HepG2 (cell line): ENCODE results near the gene DDX6. TPM values are rescaled to one million over a fixed set of nuclear protein-coding genes. Genes with fewer than 3 reads are reported as not detected.
A peak's percentile ranks its signal among the peaks of the same experiment; 100 is the strongest.

Experiments used
- ATAC-seq: fragments of 200-7000 bp; cut with Tn5 transposase; 3 replicates; pipeline ENCODE4 v1.9.1; 2020; ENCODE audit warnings: mild to moderate bottlenecking, moderate library complexity
- BruUV-seq: library from RNA; stranded (reverse); fragments of 400-500 nt; replicated peaks from 2 replicates; lab custom pipeline; 2021; lab: Mats Ljungman, UMichigan
- CTCF ChIA-PET: fragments of 300-600 bp; formaldehyde crosslinking; extraction: SDS; loops from one replicate; lab custom pipeline; 2021; ENCODE audit warnings: low total read pairs, inconsistent platforms, low intra/inter-chr PET ratio; lab: Yijun Ruan, JAX
- POLR2A ChIA-PET: fragments of 350-600 bp; sonication (Branson Sonifier 250); formaldehyde crosslinking; loops from one replicate; lab custom pipeline; 2020; ENCODE audit warnings: antibody characterized with exemption, inconsistent platforms; lab: Yijun Ruan, JAX
- DNase-seq: peaks from one replicate; pipeline ENCODE4 v3.0.0-alpha.2; 2015; ENCODE audit warnings: low spot score
- FAIRE-seq: peaks from 3 replicates; lab custom pipeline; 2011; peaks lifted over from hg19 to GRCh38; lab: Jason Lieb, UNC
- H2AFZ ChIP-seq: one replicate; pipeline ENCODE4 v1.6.1; 2011; ENCODE audit warnings: low read length, inconsistent platforms
- H3K27ac ChIP-seq: fragments of 300-600 bp; 3 replicates; pipeline ENCODE4 v1.8.0; 2011; ENCODE audit warnings: mixed run types, mild to moderate bottlenecking, mixed read lengths, low read length, inconsistent platforms; ENCODE audit not compliant: insufficient read depth; ENCODE audit errors: extremely low read length
- H3K27me3 ChIP-seq, 2 experiments: fragments of 200-600 bp in 1 of 2; 2 replicates in 1 of 2; 3 replicates in 1 of 2; pipeline versions ENCODE4 v1.6.0 to v1.8.0; 2011; ENCODE audit warnings: low read length in 2 of 2, mild to moderate bottlenecking in 2 of 2, moderate library complexity in 2 of 2, inconsistent platforms in 1 of 2; ENCODE audit not compliant: insufficient read depth in 2 of 2, control insufficient read depth in 1 of 2
- H3K36me3 ChIP-seq, 2 experiments: fragments of 200-600 bp in 1 of 2; replicated peaks in 1 of 2; 2 replicates in 1 of 2; 3 replicates in 1 of 2; pipeline versions ENCODE4 v1.5.1 to v1.8.0; 2011; ENCODE audit warnings: low read length in 2 of 2, inconsistent platforms in 1 of 2; ENCODE audit not compliant: insufficient read depth in 2 of 2, control insufficient read depth in 1 of 2
- H3K4me1 ChIP-seq: 2 replicates; pipeline ENCODE4 v1.5.1; 2012; ENCODE audit warnings: low read length, inconsistent platforms; ENCODE audit not compliant: insufficient read depth
- H3K4me2 ChIP-seq: 2 replicates; pipeline ENCODE4 v1.6.0; 2011; ENCODE audit warnings: low read depth, low read length, inconsistent platforms
- H3K4me3 ChIP-seq, 3 experiments: fragments of 200-600 bp in 1 of 3; sonication (generic), shearing (Covaris generic) in 1 of 3; replicated peaks in 1 of 3; 2 replicates each; pipeline ENCODE4 v1.5.1; 2011 to 2016; ENCODE audit warnings: low read length in 3 of 3, inconsistent platforms in 2 of 3, low read depth in 2 of 3, mild to moderate bottlenecking in 2 of 3, control low read depth in 1 of 3, mixed read lengths in 1 of 3; ENCODE audit not compliant: insufficient read depth in 1 of 3
- H3K79me2 ChIP-seq: one replicate; pipeline ENCODE4 v1.6.1; 2011; ENCODE audit warnings: low read length, inconsistent platforms; ENCODE audit not compliant: insufficient read depth
- H3K9ac ChIP-seq: 2 replicates; pipeline ENCODE4 v1.6.0; 2011; ENCODE audit warnings: mild to moderate bottlenecking, low read depth, low read length, inconsistent platforms; ENCODE audit not compliant: insufficient read depth
- H3K9me3 ChIP-seq: 2 replicates; pipeline ENCODE4 v1.5.1; 2012; ENCODE audit warnings: mild to moderate bottlenecking, low read length
- H4K20me1 ChIP-seq: 2 replicates; pipeline ENCODE4 v1.6.0; 2011; ENCODE audit warnings: inconsistent platforms, mild to moderate bottlenecking, low read length, moderate library complexity; ENCODE audit not compliant: insufficient read depth
- AHR ChIP-seq: IDR thresholded peaks from 2 replicates; pipeline ENCODE4 v1.6.1; 2018; ENCODE audit warnings: missing genetic modification reagents, missing compliant biosample characterization
- CEBPB ChIP-seq: IDR thresholded peaks from 2 replicates; pipeline ENCODE4 v1.6.1; 2011; ENCODE audit warnings: low read depth, low read length, improper control_type of control experiment, borderline replicate concordance
- HNF4G ChIP-seq, 2 experiments: sonication (generic) in 1 of 2; formaldehyde crosslinking in 1 of 2; IDR thresholded peaks; 2 replicates each; pipeline versions ENCODE4 v1.4.0 to v1.6.1; 2011 to 2020; ENCODE audit warnings: borderline replicate concordance in 2 of 2, low read depth in 2 of 2, mild to moderate bottlenecking in 2 of 2, low read length in 1 of 2, missing genetic modification reagents in 1 of 2, moderate library complexity in 1 of 2
- HOXA3 ChIP-seq: sonication (generic); formaldehyde crosslinking; IDR thresholded peaks from 2 replicates; pipeline ENCODE4 v1.5.0; 2020; ENCODE audit warnings: missing genetic modification reagents
- NPAS2 ChIP-seq: sonication (generic); formaldehyde crosslinking; IDR thresholded peaks from 2 replicates; pipeline ENCODE4 v1.8.0; 2022; ENCODE audit warnings: mild to moderate bottlenecking, missing genetic modification reagents, borderline replicate concordance
- RBM22 ChIP-seq: fragments of 200-400 bp; formaldehyde crosslinking; optimal IDR thresholded peaks from 2 replicates; pipeline ENCODE3; 2017; ENCODE audit warnings: mild to moderate bottlenecking, low read length, moderate library complexity
- TFE3 ChIP-seq: IDR thresholded peaks from 2 replicates; pipeline ENCODE4 v1.6.1; 2016
- ZNF414 ChIP-seq: sonication (generic); formaldehyde crosslinking; IDR thresholded peaks from 2 replicates; pipeline ENCODE4 v1.5.0; 2020; ENCODE audit warnings: missing genetic modification reagents
- ZNF713 ChIP-seq: sonication (generic); formaldehyde crosslinking; IDR thresholded peaks from 2 replicates; pipeline ENCODE4 v1.4.0; 2020; ENCODE audit warnings: mild to moderate bottlenecking, missing genetic modification reagents
- WGBS: methylation state at CpG from one replicate; pipeline ENCODE4 v1.1.6; 2017; ENCODE audit warnings: low lambda C conversion rate; 5-methylcytosine and 5-hydroxymethylcytosine counted together
- in situ Hi-C: cut with HindIII; loops from 2 replicates; pipeline ENCODE4 v1.10.0; 2017; ENCODE audit warnings: low pct_unique_long_range_greater_than_20kb; ENCODE audit not compliant: extremely low pct_ligation_motif_present
- intact Hi-C: fragments of 100-400 bp; cut with micrococcal nuclease; formaldehyde crosslinking; loops from one replicate; pipeline ENCODE4 v1.10.0; 2022; ENCODE audit not compliant: unreplicated experiment
- polyA plus RNA-seq, 8 experiments: library from polyadenylated mRNA; depleted of rRNA in 3 of 8; stranded (reverse) in 7 of 8; unstranded in 1 of 8; fragments of >200 nt; fragmentation: Illumina TruSeq in 4 of 8; extraction: Trizol in 4 of 8; gene quantifications; 2 replicates each; pipeline versions ENCODE4 v1.2.1 to v1.2.3, GENCODE V29; 2011 to 2016; ENCODE audit warnings: low read depth in 4 of 8, missing spikeins in 1 of 8, mixed read lengths in 1 of 8; ENCODE audit not compliant: insufficient read depth in 1 of 8
- total RNA-seq, 5 experiments: library from RNA; depleted of rRNA; stranded (reverse); fragments of >200 nt; fragmentation: Illumina TruSeq; extraction: Trizol; gene quantifications; 2 replicates each; pipeline ENCODE4 v1.2.3, GENCODE V29; 2016; ENCODE audit warnings: low read depth in 1 of 5
- TF ChIP-seq, protein P1 (sequence below): sonication (generic); formaldehyde crosslinking; IDR thresholded peaks from 2 replicates; pipeline ENCODE4 v1.5.0; 2020; ENCODE audit warnings: missing genetic modification reagents
- TF ChIP-seq, protein P2 (sequence below): sonication (generic); formaldehyde crosslinking; IDR thresholded peaks from 2 replicates; pipeline ENCODE4 v1.9.0; 2021; ENCODE audit warnings: missing genetic modification reagents, mild to moderate bottlenecking, borderline replicate concordance
- TF ChIP-seq, protein P3 (sequence below): sonication (generic); formaldehyde crosslinking; IDR thresholded peaks from 2 replicates; pipeline ENCODE4 v1.8.0; 2023; ENCODE audit warnings: mild to moderate bottlenecking, missing genetic modification reagents

The DDX6 gene
- total and polyA plus RNA-seq, 2 of the 13 experiments (the other 11 are each of a cell fraction or from before 2014, with no cell fraction given) = 20.9 to 59.2 TPM

GRCh38 chr11:118834427-118835028 is 43.6 kb upstream of the DDX6 start:
- Histone ChIP-seq H3K36me3 (no peaks in the 10 kb centered on the region), H3K79me2 (no peaks in the 10 kb centered on the region), H2AFZ (no peak overlapping the region), H3K27ac (no peak overlapping the region), H3K4me3 (no peak overlapping the region), H3K9me3 (no peaks in the 10 kb centered on the region), H4K20me1 (no peaks in the 10 kb centered on the region), H3K4me2 (no peak overlapping the region), H3K4me1 (peaks cover 13% of the 10 kb centered on the region), H3K27me3 (no peaks in the 10 kb centered on the region), H3K9ac (no peak overlapping the region)
- CTCF ChIA-PET = no interaction called here
- intact Hi-C loops (no loop called here), in situ Hi-C loops (no loop called here)
- FAIRE-seq (no peak), DNase-seq (no peak), ATAC-seq (no peak; the same call in 2 of the 3 replicates)
- BruUV-seq = no TSS peak
- TF ChIP-seq CEBPB (peak; percentile 14; the same call in 1 of the 2 replicates), NPAS2 (CRISPR knock-in tag) (no peak), AHR (CRISPR knock-in tag) (no peak)
- TF ChIP-seq, protein P1, sequence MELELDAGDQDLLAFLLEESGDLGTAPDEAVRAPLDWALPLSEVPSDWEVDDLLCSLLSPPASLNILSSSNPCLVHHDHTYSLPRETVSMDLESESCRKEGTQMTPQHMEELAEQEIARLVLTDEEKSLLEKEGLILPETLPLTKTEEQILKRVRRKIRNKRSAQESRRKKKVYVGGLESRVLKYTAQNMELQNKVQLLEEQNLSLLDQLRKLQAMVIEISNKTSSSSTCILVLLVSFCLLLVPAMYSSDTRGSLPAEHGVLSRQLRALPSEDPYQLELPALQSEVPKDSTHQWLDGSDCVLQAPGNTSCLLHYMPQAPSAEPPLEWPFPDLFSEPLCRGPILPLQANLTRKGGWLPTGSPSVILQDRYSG (CRISPR knock-in tag) = no peak
- TF ChIP-seq, protein P2, sequence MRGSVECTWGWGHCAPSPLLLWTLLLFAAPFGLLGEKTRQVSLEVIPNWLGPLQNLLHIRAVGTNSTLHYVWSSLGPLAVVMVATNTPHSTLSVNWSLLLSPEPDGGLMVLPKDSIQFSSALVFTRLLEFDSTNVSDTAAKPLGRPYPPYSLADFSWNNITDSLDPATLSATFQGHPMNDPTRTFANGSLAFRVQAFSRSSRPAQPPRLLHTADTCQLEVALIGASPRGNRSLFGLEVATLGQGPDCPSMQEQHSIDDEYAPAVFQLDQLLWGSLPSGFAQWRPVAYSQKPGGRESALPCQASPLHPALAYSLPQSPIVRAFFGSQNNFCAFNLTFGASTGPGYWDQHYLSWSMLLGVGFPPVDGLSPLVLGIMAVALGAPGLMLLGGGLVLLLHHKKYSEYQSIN = no peak
- POLR2A ChIA-PET = interaction anchor here (2.0 kb wide), 1 partner anchor 44 kb away, joined by 6 read pairs; the partner anchor contains the start of gene DDX6
- 14% methylated on average over 6 of the region's 6 CpGs for WGBS

- CTCF ChIA-PET = no interaction called here
- TF ChIP-seq HOXA3 (CRISPR knock-in tag) = no peak
- no peak for TF ChIP-seq TFE3 (CRISPR knock-in tag)
- TF ChIP-seq RBM22 = no peak
- TF ChIP-seq HNF4G (IDR thresholded peaks at IDR 0.05; ENCODE audit: borderline replicate concordance, low read depth, low read length) = no peak
- TF ChIP-seq HNF4G (CRISPR knock-in tag; IDR thresholded peaks at IDR 0.05; ENCODE audit: borderline replicate concordance, low read depth) = no peak
- TF ChIP-seq, protein P3, sequence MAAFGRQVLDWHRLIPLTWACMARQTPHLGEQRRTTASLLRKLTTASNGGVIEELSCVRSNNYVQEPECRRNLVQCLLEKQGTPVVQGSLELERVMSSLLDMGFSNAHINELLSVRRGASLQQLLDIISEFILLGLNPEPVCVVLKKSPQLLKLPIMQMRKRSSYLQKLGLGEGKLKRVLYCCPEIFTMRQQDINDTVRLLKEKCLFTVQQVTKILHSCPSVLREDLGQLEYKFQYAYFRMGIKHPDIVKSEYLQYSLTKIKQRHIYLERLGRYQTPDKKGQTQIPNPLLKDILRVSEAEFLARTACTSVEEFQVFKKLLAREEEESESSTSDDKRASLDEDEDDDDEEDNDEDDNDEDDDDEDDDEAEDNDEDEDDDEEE (CRISPR knock-in tag) = no peak
- no peak for TF ChIP-seq ZNF713
- no peak for TF ChIP-seq ZNF414 (CRISPR knock-in tag)
Observed at GRCh38 chr11:118827118-118827517, 36.2 kb upstream of the DDX6 start.

More at GRCh38 chr11:118827118-118827517, 36.2 kb upstream of the DDX6 start:
- FAIRE-seq (no peak), ATAC-seq (no peak), DNase-seq (no peak)
- no TSS peak for BruUV-seq
- Histone ChIP-seq H3K27ac (no peak overlapping the region), H3K27me3 (peaks cover 0 to 9% of the 10 kb centered on the region in 2 experiments; a peak in 2 of 5 replicates), H3K4me3 (no peak overlapping the region), H3K9ac (no peak overlapping the region), H3K9me3 (no peaks in the 10 kb centered on the region), H3K4me1 (no peaks in the 10 kb centered on the region), H4K20me1 (no peaks in the 10 kb centered on the region), H2AFZ (no peak overlapping the region), H3K36me3 (no peaks in the 10 kb centered on the region), H3K79me2 (no peaks in the 10 kb centered on the region), H3K4me2 (no peak overlapping the region)
- POLR2A ChIA-PET = no interaction called here
- 30% methylated on average over 7 of the region's 7 CpGs for WGBS
- in situ Hi-C loops (no loop called here), intact Hi-C loops (no loop called here)
